HG03575 (cell line): Measurements from ENCODE around the gene XYLT2.
"Not testable (repeated sequence)": the region's sequence is repeated elsewhere in the genome, so short reads cannot be mapped to it uniquely, and the experiment has no call there.

Experiments
- ATAC-seq: cut with Tn5 transposase; IDR thresholded peaks from one replicate; pipeline ENCODE4 v1.9.1; 2021; ENCODE audit not compliant: unreplicated experiment, insufficient number of reproducible peaks, low FRiP score; ENCODE audit errors: extremely low read depth

XYLT2 gene

GRCh38 chr17:50379351-50380132 lies 33.6 kb downstream of the XYLT2 start:
- ATAC-seq = no peak

GRCh38 chr17:50380369-50381259 lies 34.7 kb downstream of the XYLT2 start:
- no peak for ATAC-seq

- no peak for ATAC-seq
These were observed 35.4 kb downstream of the XYLT2 start for GRCh38 chr17:50381260-50381815.

GRCh38 chr17:50381920-50382319 lies 36.0 kb downstream of the XYLT2 start:
- no peak for ATAC-seq

- ATAC-seq = no peak
These were observed 37.0 kb downstream of the XYLT2 start for GRCh38 chr17:50382931-50383330.

GRCh38 chr17:50386510-50386909 lies 40.6 kb downstream of the XYLT2 start:
- ATAC-seq = no peak

GRCh38 chr17:50388728-50389127 lies 42.8 kb downstream of the XYLT2 start:
- no peak for ATAC-seq

GRCh38 chr17:50389534-50389933 lies 43.6 kb downstream of the XYLT2 start:
- no peak for ATAC-seq

- no peak for ATAC-seq
These were observed 46.7 kb downstream of the XYLT2 start for GRCh38 chr17:50392621-50393020.

- ATAC-seq = no peak
These were observed 47.8 kb downstream of the XYLT2 start for GRCh38 chr17:50393700-50394099.

- no peak for ATAC-seq
These were observed 48.8 kb downstream of the XYLT2 start for GRCh38 chr17:50394711-50395110.

- ATAC-seq = no peak
These were observed 50.6 kb downstream of the XYLT2 start for GRCh38 chr17:50396261-50397110.

- no peak for ATAC-seq
These were observed 51.4 kb downstream of the XYLT2 start, which contains the start of gene LRRC59 for GRCh38 chr17:50397111-50397918. Gene LRRC59, minus strand, starts transcription at chr17:50397523. Its CDS starts 206 bp downstream, at chr17:50397317.

- no peak for ATAC-seq
These were observed 52.0 kb downstream of the XYLT2 start for GRCh38 chr17:50397919-50398285.

- ATAC-seq = not testable (repeated sequence)
These were observed 52.7 kb downstream of the XYLT2 start for GRCh38 chr17:50398672-50399071.

GRCh38 chr17:50399591-50399990 lies 53.7 kb downstream of the XYLT2 start:
- not testable (repeated sequence) for ATAC-seq

- not testable (repeated sequence) for ATAC-seq
These were observed 59.4 kb downstream of the XYLT2 start for GRCh38 chr17:50405351-50405750.

GRCh38 chr17:50406578-50406977 lies 60.7 kb downstream of the XYLT2 start:
- no peak for ATAC-seq
